Tibial nerve (tissue), 4 donors: Measurements from ENCODE around the gene UGT1A9. TPM values are rescaled to one million over a fixed set of nuclear protein-coding genes. Genes with fewer than 3 reads are reported as not detected.
"Not testable (repeated sequence)": the region's sequence is repeated elsewhere in the genome, so short reads cannot be mapped to it uniquely, and the experiment has no call there.

Experiments
- DNase-seq, 2 donors: peaks; one replicate each; pipeline ENCODE4 v3.0.0-alpha.2; 2019; ENCODE audit warnings: low spot score in 2 of 2
- H3K27ac ChIP-seq, 4 donors: fragments of 200-600 bp; sonication (generic) in 3 of 4; one replicate each; pipeline ENCODE4 v1.5.1; 2017 to 2019; ENCODE audit warnings: mild to moderate bottlenecking in 1 of 4
- H3K27me3 ChIP-seq, 2 donors: fragments of 200-600 bp; sonication (generic) in 1 of 2; one replicate each; pipeline versions ENCODE4 v1.5.1 to v1.6.0; 2017 to 2019
- H3K36me3 ChIP-seq, 3 donors: fragments of 200-600 bp; sonication (generic); one replicate each; pipeline ENCODE4 v1.5.1; 2018 to 2019
- H3K4me1 ChIP-seq, 4 donors: fragments of 200-600 bp; sonication (generic) in 3 of 4; one replicate each; pipeline ENCODE4 v1.5.1; 2017 to 2019
- H3K4me3 ChIP-seq, 4 donors: fragments of 200-600 bp; sonication (generic) in 3 of 4; one replicate each; pipeline ENCODE4 v1.5.1; 2017 to 2019; ENCODE audit warnings: mild to moderate bottlenecking in 1 of 4, moderate library complexity in 1 of 4
- H3K9me3 ChIP-seq, 4 donors: fragments of 200-600 bp; sonication (generic) in 3 of 4; one replicate each; pipeline ENCODE4 v1.5.1; 2017 to 2019
- EP300 ChIP-seq, 2 donors: sonication (generic); formaldehyde crosslinking; IDR thresholded peaks; one replicate each; pipeline ENCODE4 v1.6.1; 2017; ENCODE audit warnings: antibody characterized with exemption in 2 of 2, mild to moderate bottlenecking in 1 of 2
- POLR2A ChIP-seq, 2 donors: fragments of 450-650 bp; IDR thresholded peaks; one replicate each; pipeline ENCODE4 v1.6.1; 2017; ENCODE audit warnings: antibody characterized with exemption in 2 of 2, mild to moderate bottlenecking in 2 of 2, moderate library complexity in 2 of 2
- WGBS, 2 donors: methylation state at CpG; one replicate each; pipeline ENCODE4 v1.1.5; 2018; 5-methylcytosine and 5-hydroxymethylcytosine counted together
- total RNA-seq, 4 donors: library from RNA; depleted of rRNA; stranded (reverse); fragments of >200 nt; gene quantifications; one replicate each; pipeline ENCODE4 v1.1.0, GENCODE V29; 2016
- TF ChIP-seq, protein P1 (sequence below), 5 experiments: fragments of 200-600 bp in 3 of 5; fragments of 450-650 bp in 2 of 5; sonication (generic) in 3 of 5; IDR thresholded peaks; one replicate each; pipeline ENCODE4 v1.5.1; 2016 to 2019; ENCODE audit warnings: antibody characterized with exemption in 5 of 5, mild to moderate bottlenecking in 3 of 5, moderate library complexity in 2 of 5

UGT1A9 gene
- total RNA-seq, 4 donors from 2014 or later, result not detected

- H3K27ac ChIP-seq, result no peak overlapping the region
- H3K9me3 ChIP-seq, result peaks cover 0 to 11% (median 1%) of the 10 kb centered on the region in 4 donors
- TF ChIP-seq, protein P1, sequence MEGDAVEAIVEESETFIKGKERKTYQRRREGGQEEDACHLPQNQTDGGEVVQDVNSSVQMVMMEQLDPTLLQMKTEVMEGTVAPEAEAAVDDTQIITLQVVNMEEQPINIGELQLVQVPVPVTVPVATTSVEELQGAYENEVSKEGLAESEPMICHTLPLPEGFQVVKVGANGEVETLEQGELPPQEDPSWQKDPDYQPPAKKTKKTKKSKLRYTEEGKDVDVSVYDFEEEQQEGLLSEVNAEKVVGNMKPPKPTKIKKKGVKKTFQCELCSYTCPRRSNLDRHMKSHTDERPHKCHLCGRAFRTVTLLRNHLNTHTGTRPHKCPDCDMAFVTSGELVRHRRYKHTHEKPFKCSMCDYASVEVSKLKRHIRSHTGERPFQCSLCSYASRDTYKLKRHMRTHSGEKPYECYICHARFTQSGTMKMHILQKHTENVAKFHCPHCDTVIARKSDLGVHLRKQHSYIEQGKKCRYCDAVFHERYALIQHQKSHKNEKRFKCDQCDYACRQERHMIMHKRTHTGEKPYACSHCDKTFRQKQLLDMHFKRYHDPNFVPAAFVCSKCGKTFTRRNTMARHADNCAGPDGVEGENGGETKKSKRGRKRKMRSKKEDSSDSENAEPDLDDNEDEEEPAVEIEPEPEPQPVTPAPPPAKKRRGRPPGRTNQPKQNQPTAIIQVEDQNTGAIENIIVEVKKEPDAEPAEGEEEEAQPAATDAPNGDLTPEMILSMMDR (IDR thresholded peaks at IDR 0.05), result no peak
- TF ChIP-seq EP300 (IDR thresholded peaks at IDR 0.05), result no peak
- no peak for TF ChIP-seq POLR2A (IDR thresholded peaks at IDR 0.05)
- no peaks in the 10 kb centered on the region for H3K4me1 ChIP-seq
- no peak overlapping the region for H3K4me3 ChIP-seq
- H3K27me3 ChIP-seq, result no peaks in the 10 kb centered on the region
- no peak for DNase-seq
- H3K36me3 ChIP-seq, result no peaks in the 10 kb centered on the region
- 92 to 97% methylated on average over 6 of the region's 6 CpGs for WGBS, 2 donors
Measured at GRCh38 chr2:233747283-233747544, 75.5 kb downstream of the UGT1A9 start.

- 82 to 86% methylated on average over 2 of the region's 2 CpGs for WGBS, 2 donors
- not testable (repeated sequence) for DNase-seq, H3K4me3 ChIP-seq, H3K27me3 ChIP-seq, H3K4me1 ChIP-seq, H3K27ac ChIP-seq, H3K36me3 ChIP-seq
- peaks cover 0 to 11% (median 1%) of the 10 kb centered on the region in 4 donors for H3K9me3 ChIP-seq
Measured at GRCh38 chr2:233750689-233751088, 79.0 kb downstream of the UGT1A9 start.

DNA sequence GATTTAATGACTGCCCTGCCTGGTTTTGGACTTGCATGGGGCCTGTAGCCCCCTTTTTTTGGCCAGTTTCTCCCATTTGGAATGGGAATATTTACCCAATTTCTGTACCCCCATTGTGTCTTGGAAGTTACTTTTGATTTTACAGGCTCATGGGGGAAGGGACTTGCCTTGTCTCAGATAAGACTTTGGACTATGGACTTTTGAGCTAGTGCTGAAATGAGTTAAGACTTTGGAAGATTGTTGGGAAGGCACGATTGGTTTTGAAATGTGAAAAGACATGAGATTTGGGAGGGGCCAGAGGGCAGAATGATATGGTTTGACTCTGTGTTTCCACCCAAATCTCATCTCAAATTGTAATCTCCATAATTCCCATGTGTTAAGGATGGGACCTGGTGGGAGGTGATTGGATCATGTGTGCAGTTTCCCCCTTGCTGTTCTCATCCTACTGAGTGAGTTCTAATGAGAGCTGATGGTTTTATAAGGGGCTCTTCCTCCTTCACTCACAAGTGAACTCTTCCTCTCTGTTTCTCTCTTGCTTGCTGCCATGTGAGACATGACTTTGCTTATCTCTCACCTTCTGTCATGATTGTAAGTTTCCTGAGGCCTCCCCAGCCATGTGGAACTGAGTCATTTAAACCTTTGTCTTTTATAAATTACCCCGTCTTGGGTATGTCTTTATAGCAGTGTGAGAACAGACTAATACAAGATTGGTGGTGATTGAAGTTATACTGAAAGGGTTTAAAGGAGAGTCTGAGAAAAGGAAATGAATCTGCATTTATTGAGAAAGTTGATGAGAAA is 79.7 kb downstream of the UGT1A9 start:
- DNase-seq, H3K36me3 ChIP-seq, H3K4me3 ChIP-seq, H3K4me1 ChIP-seq, H3K27ac ChIP-seq, H3K27me3 ChIP-seq: not testable (repeated sequence)
- H3K9me3 ChIP-seq, result peaks cover 0 to 11% (median 1%) of the 10 kb centered on the region in 4 donors
- 78 to 80% methylated on average over 2 of the region's 2 CpGs for WGBS, 2 donors

DNA sequence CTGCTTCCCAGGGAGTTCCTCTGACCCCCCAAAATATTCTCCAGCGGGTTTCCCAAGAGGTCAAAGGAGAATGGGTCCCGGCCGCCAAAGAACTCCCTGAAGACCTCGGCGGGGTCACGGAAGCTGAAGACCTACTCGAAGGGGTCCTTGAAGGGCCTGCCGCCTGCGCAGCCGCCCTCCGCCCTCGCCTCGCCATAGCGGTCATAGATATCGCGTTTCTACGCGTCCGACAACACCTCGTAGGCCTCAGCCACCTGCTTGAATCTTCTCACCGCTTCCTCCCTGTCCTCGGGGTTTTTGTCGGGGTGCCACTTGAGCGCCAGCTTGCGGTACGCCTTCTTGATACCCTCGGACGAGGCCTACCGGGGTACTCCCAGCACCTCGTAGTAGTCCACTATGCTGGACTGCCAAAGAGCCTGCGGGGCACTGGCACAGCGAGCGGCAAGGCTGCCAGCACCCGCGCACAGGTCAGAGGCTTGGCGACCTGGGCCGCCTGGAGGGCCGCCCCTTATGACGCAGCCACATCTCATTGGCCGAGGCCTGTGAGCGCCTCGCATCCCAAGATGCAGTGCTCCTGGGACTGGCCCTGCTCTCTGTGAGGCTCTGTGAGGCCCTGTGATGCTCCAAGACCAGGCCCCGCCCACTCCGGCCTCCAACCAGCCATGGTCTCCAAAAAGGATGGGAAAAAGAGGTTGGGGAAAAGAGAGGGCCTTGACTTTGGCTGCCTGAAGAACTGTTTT is 83.3 kb downstream of the UGT1A9 start:
- DNase-seq, result no peak
- TF ChIP-seq POLR2A (IDR thresholded peaks at IDR 0.05) (no peak), EP300 (IDR thresholded peaks at IDR 0.05) (no peak)
- TF ChIP-seq, protein P1 (IDR thresholded peaks at IDR 0.05), result no peak
- Histone ChIP-seq H3K27me3 (no peaks in the 10 kb centered on the region), H3K9me3 (peaks cover 0 to 11% (median 1%) of the 10 kb centered on the region in 4 donors), H3K4me1 (no peaks in the 10 kb centered on the region), H3K27ac (no peak overlapping the region), H3K4me3 (no peak overlapping the region), H3K36me3 (no peaks in the 10 kb centered on the region)
- WGBS, 2 donors, result 95% methylated on average over 38 to 44 of the region's 44 CpGs

GRCh38 chr2:233756429-233757081 is 84.9 kb downstream of the UGT1A9 start:
- H3K4me3 ChIP-seq, result no peak overlapping the region
- H3K4me1 ChIP-seq, result no peaks in the 10 kb centered on the region
- TF ChIP-seq, protein P1 (IDR thresholded peaks at IDR 0.05), result no peak
- TF ChIP-seq EP300 (IDR thresholded peaks at IDR 0.05), result no peak
- H3K27me3 ChIP-seq, result no peaks in the 10 kb centered on the region
- no peak overlapping the region for H3K27ac ChIP-seq
- H3K36me3 ChIP-seq, result no peaks in the 10 kb centered on the region
- H3K9me3 ChIP-seq, result no peaks in the 10 kb centered on the region
- 78% methylated on average over 7 of the region's 7 CpGs for WGBS, 2 donors
- DNase-seq, result no peak

GRCh38 chr2:233758141-233758540 is 86.4 kb downstream of the UGT1A9 start:
- H3K4me3 ChIP-seq, result no peak overlapping the region
- no peak overlapping the region for H3K27ac ChIP-seq
- no peaks in the 10 kb centered on the region for H3K36me3 ChIP-seq
- no peaks in the 10 kb centered on the region for H3K27me3 ChIP-seq
- TF ChIP-seq EP300 (IDR thresholded peaks at IDR 0.05), result no peak
- TF ChIP-seq POLR2A (IDR thresholded peaks at IDR 0.05), result no peak
- TF ChIP-seq, protein P1 (IDR thresholded peaks at IDR 0.05), result no peak
- DNase-seq, result no peak
- H3K9me3 ChIP-seq, result no peaks in the 10 kb centered on the region
- H3K4me1 ChIP-seq, result no peaks in the 10 kb centered on the region
